DOHH2 (cell line): Measurements from ENCODE around the gene INPP4A.

Experiments used
- H3F3A ChIP-seq: fragments of 200-600 bp; sonication (generic), shearing (Covaris generic); 2 replicates; pipeline ENCODE4 v1.6.0; 2016; ENCODE audit warnings: antibody characterized with exemption, mild to moderate bottlenecking; ENCODE audit not compliant: control insufficient read depth, insufficient read depth
- H3K27ac ChIP-seq: fragments of 200-600 bp; sonication (generic); 2 replicates; pipeline ENCODE4 v1.5.1; 2014; ENCODE audit warnings: low read depth, mild to moderate bottlenecking, low read length, moderate library complexity
- H3K27me3 ChIP-seq: fragments of 200-600 bp; sonication (generic); 2 replicates; pipeline ENCODE4 v1.6.1; 2014; ENCODE audit warnings: mild to moderate bottlenecking, low read length, mixed read lengths; ENCODE audit not compliant: control insufficient read depth
- H3K36me3 ChIP-seq: fragments of 200-600 bp; sonication (generic); 2 replicates; pipeline ENCODE4 v1.6.1; 2014; ENCODE audit warnings: mild to moderate bottlenecking, low read length, moderate library complexity, mixed read lengths; ENCODE audit not compliant: control insufficient read depth
- H3K4me1 ChIP-seq: fragments of 200-600 bp; sonication (generic); 2 replicates; pipeline ENCODE4 v1.6.1; 2014; ENCODE audit warnings: mild to moderate bottlenecking, low read length, mixed read lengths; ENCODE audit not compliant: control insufficient read depth
- H3K4me2 ChIP-seq: fragments of 200-600 bp; sonication (generic); 2 replicates; pipeline ENCODE4 v1.6.0; 2014; ENCODE audit warnings: mild to moderate bottlenecking, low read length, moderate library complexity
- H3K4me3 ChIP-seq: fragments of 200-600 bp; sonication (generic); 2 replicates; pipeline ENCODE4 v1.5.1; 2014; ENCODE audit warnings: mild to moderate bottlenecking, low read length, mixed read lengths
- H3K79me2 ChIP-seq: fragments of 200-600 bp; sonication (generic); 2 replicates; pipeline ENCODE4 v1.6.1; 2014; ENCODE audit warnings: mild to moderate bottlenecking, low read length, mixed read lengths; ENCODE audit not compliant: control insufficient read depth
- H3K9me2 ChIP-seq: fragments of 200-600 bp; sonication (generic); replicated peaks from 2 replicates; pipeline ENCODE4 v1.6.1; 2014; ENCODE audit warnings: mild to moderate bottlenecking, low read length, mixed read lengths; ENCODE audit not compliant: control insufficient read depth
- H3K9me3 ChIP-seq: fragments of 200-600 bp; sonication (generic); 2 replicates; pipeline ENCODE4 v1.6.1; 2014; ENCODE audit warnings: antibody characterized with exemption, low read length, mixed read lengths; ENCODE audit not compliant: control insufficient read depth, insufficient read depth
- H4K20me1 ChIP-seq: fragments of 200-600 bp; sonication (generic); 2 replicates; pipeline ENCODE4 v1.6.0; 2014; ENCODE audit warnings: low read depth, mild to moderate bottlenecking, antibody characterized with exemption, low read length, moderate library complexity; ENCODE audit not compliant: control insufficient read depth, insufficient read depth
- EZH2phosphoT487 ChIP-seq: fragments of 200-600 bp; sonication (generic); IDR thresholded peaks from 2 replicates; pipeline ENCODE4 v1.6.1; 2017; ENCODE audit warnings: borderline replicate concordance, mild to moderate bottlenecking, antibody characterized with exemption, low read length, moderate library complexity, mixed read lengths
- TF ChIP-seq, protein P1 (sequence below): fragments of 200-600 bp; sonication (generic); IDR thresholded peaks from one replicate; pipeline ENCODE4 v1.5.1; 2014; ENCODE audit warnings: antibody characterized with exemption, mild to moderate bottlenecking, low read depth, low read length; ENCODE audit not compliant: poor library complexity, severe bottlenecking

The INPP4A gene

DNA sequence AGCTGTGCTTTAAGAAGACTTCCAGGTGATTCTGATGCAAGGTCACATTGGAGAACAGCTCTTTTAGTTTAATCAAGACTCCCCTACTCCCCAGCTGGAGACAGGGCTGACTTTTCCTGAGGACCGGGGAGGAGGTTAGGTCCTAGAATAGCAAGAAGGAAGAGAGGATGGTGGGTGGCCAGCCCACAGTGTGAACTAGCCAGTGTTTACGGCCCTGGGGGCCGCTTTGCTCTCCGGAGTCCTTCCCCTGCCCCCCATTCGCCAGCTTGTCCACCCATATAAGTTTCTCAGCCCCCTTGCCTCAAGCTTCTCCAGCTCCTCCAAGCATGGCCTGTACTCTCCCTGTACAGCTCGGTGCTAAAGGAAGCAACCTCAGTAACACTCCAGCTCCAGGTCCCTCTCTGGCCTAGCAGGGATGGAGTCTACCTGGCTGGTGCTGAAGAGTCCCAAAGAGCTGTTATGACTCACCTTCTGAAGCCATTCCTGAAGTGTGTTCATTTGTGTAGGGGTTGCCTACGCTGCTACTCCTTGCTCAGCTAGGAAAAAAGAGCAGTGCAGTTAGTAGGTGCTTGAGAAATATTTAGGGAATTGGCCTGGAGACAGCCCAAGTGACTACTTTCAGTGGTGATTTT is 7.9 kb downstream of the INPP4A start:
- Histone ChIP-seq H3K9me2 (no peaks in the 10 kb centered on the region), H3K4me3 (peak overlapping the region; percentile 25; the same call in 1 of the 2 replicates), H3K4me1 (peaks cover 37% of the 10 kb centered on the region), H3K27me3 (no peaks in the 10 kb centered on the region), H3K4me2 (peak overlapping the region; percentile 47), H3K27ac (no peak overlapping the region; the same call in 1 of the 2 replicates), H4K20me1 (no peaks in the 10 kb centered on the region), H3F3A (no peaks in the 10 kb centered on the region), H3K79me2 (peaks cover 50% of the 10 kb centered on the region), H3K36me3 (no peaks in the 10 kb centered on the region), H3K9me3 (no peaks in the 10 kb centered on the region)
- no peak for TF ChIP-seq EZH2phosphoT487
- TF ChIP-seq, protein P1, sequence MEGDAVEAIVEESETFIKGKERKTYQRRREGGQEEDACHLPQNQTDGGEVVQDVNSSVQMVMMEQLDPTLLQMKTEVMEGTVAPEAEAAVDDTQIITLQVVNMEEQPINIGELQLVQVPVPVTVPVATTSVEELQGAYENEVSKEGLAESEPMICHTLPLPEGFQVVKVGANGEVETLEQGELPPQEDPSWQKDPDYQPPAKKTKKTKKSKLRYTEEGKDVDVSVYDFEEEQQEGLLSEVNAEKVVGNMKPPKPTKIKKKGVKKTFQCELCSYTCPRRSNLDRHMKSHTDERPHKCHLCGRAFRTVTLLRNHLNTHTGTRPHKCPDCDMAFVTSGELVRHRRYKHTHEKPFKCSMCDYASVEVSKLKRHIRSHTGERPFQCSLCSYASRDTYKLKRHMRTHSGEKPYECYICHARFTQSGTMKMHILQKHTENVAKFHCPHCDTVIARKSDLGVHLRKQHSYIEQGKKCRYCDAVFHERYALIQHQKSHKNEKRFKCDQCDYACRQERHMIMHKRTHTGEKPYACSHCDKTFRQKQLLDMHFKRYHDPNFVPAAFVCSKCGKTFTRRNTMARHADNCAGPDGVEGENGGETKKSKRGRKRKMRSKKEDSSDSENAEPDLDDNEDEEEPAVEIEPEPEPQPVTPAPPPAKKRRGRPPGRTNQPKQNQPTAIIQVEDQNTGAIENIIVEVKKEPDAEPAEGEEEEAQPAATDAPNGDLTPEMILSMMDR: no peak

DNA sequence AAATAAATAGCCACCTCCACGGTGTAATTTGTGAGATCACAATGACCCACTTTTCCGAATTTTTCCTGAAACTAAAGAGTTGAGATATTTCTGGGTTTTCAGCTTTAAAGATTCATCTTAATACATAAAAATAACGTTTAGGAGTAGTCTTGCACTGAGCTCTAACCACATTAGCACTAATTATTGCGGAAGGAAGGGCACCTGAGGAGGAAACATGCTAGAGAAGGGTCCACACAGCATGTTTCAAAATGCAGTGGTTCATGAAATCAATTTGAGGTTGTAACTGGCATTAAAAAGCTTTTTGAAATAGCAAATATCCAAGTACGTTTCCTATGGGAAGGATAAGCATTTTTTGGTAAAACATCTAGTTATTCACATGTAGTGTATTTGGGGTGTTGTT is 8.4 kb downstream of the INPP4A start:
- Histone ChIP-seq H4K20me1 (no peaks in the 10 kb centered on the region), H3K27ac (no peak overlapping the region; the same call in 1 of the 2 replicates), H3K9me2 (no peaks in the 10 kb centered on the region), H3K9me3 (no peaks in the 10 kb centered on the region), H3F3A (no peaks in the 10 kb centered on the region), H3K4me1 (peaks cover 37% of the 10 kb centered on the region), H3K4me2 (peak overlapping the region; percentile 47), H3K36me3 (no peaks in the 10 kb centered on the region), H3K4me3 (peak overlapping the region; percentile 25; the same call in 1 of the 2 replicates), H3K27me3 (no peaks in the 10 kb centered on the region), H3K79me2 (peaks cover 49% of the 10 kb centered on the region)
- no peak for TF ChIP-seq EZH2phosphoT487
- TF ChIP-seq, protein P1: no peak

DNA sequence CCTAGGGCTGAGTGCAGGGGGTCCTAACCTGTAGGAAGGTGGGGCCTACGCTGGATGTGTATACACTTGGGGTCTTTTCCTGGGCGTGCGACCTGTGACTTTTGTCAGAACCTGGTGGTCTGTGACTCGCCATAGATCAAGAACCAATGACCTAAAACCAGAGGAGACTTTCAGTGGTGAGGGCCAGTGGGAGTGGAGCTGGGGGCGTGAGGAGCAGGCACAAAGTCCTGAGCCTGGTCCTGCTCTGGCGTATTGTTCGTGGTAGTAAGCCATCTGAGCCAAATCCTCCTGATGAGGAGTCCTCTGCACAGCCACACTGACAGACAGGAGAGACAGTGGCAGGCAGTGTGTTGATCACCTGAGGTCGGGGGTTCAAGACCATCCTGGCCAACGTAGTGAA is 8.9 kb downstream of the INPP4A start:
- Histone ChIP-seq H3K9me2 (no peaks in the 10 kb centered on the region), H3K4me1 (peaks cover 37% of the 10 kb centered on the region), H3K27me3 (no peaks in the 10 kb centered on the region), H3K4me3 (peak overlapping the region; percentile 25; the same call in 1 of the 2 replicates), H3K27ac (no peak overlapping the region), H3F3A (no peaks in the 10 kb centered on the region), H3K36me3 (no peaks in the 10 kb centered on the region), H3K79me2 (peaks cover 45% of the 10 kb centered on the region), H3K9me3 (no peaks in the 10 kb centered on the region), H3K4me2 (peak overlapping the region; percentile 47), H4K20me1 (no peaks in the 10 kb centered on the region)
- no peak for TF ChIP-seq EZH2phosphoT487
- TF ChIP-seq, protein P1: no peak
